ENCODE data around the gene PTGER2. TPM values are rescaled to one million over a fixed set of nuclear protein-coding genes. Genes with fewer than 3 reads are reported as not detected.

PTGER2 gene
- total RNA-seq, 1 donor from 2014 or later, result 2.2 TPM

DNA sequence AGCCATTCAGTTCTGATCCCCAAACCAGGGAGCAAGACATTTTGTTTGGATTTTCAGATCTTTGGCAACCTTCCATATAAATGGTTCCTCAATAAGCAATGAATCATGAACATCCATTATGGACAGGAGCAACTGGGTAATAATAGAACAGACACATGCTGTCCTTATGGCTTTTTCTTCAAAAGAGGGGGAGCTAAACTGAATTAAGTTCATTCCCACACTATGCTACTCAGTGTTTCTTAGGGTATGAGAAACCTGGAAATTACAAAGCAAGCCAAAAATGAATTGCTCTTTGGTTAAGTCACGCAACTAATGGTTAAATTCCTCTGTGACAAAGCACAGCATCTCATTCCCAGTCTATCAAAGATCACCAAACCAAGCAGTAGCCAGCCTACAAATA lies 51.0 kb downstream of the PTGER2 start:
- no peak for DNase-seq (ENCODE audit: low read depth)
- TF ChIP-seq, protein P1, sequence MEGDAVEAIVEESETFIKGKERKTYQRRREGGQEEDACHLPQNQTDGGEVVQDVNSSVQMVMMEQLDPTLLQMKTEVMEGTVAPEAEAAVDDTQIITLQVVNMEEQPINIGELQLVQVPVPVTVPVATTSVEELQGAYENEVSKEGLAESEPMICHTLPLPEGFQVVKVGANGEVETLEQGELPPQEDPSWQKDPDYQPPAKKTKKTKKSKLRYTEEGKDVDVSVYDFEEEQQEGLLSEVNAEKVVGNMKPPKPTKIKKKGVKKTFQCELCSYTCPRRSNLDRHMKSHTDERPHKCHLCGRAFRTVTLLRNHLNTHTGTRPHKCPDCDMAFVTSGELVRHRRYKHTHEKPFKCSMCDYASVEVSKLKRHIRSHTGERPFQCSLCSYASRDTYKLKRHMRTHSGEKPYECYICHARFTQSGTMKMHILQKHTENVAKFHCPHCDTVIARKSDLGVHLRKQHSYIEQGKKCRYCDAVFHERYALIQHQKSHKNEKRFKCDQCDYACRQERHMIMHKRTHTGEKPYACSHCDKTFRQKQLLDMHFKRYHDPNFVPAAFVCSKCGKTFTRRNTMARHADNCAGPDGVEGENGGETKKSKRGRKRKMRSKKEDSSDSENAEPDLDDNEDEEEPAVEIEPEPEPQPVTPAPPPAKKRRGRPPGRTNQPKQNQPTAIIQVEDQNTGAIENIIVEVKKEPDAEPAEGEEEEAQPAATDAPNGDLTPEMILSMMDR (conservative IDR thresholded peaks at IDR 0.05; ENCODE audit: low read depth, low read length), result no peak
- H3K4me3 ChIP-seq (ENCODE audit: low read depth, low read length), result no peak overlapping the region

DNA sequence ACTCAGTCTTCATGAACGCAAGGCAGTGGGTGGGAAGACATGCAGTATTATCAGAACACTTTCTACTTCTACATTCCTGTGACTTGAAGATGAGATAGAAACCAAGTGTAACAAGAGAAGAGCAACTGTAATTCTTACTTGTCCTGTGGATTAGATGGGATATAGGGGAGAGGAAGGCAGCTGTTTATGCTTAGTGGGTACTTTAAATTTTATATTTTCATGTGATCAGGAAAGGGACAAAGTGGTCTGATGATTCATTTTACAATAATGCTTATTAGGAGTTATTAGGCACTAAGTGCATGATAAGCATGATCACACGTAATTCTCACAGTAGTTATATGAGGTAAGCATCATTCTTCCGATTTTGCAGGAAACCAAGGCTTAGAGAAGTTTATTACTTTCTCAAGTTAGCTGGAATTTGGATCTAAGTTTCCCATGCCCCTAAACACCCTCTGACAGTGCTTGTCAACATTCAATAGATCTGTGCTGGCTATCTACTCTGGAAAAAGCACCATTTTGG lies 52.7 kb downstream of the PTGER2 start:
- H3K4me3 ChIP-seq (ENCODE audit: low read depth, low read length), result no peak overlapping the region
- TF ChIP-seq, protein P1 (conservative IDR thresholded peaks at IDR 0.05; ENCODE audit: low read depth, low read length), result no peak
- no peak for DNase-seq (ENCODE audit: low read depth)

DNA sequence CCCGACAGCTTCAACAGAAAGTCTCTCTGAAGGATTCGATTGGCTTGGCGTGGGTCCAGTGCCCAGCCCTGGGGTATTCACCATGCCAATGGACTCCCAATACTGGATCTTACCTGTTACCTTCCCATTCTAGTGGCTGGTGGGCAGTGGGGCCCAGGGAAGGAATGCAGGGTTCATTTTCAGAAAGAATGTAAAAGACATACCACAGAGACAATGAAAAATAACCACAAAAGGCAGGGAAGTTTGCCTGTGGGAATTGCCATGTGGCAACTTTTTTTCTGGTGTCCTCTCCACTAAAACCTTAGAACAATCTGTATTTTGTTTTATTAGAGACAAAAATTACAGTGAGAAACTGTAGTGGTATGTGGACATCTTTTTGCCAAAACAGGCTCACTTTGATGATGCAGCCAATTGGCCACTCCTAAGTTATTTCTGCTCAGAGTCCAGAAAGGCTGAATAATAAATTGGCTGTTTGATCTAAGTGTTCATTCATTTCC lies 55.2 kb downstream of the PTGER2 start:
- TF ChIP-seq, protein P1 (conservative IDR thresholded peaks at IDR 0.05; ENCODE audit: low read depth, low read length), result no peak
- H3K4me3 ChIP-seq (ENCODE audit: low read depth, low read length), result no peak overlapping the region
- DNase-seq (ENCODE audit: low read depth), result no peak

DNA sequence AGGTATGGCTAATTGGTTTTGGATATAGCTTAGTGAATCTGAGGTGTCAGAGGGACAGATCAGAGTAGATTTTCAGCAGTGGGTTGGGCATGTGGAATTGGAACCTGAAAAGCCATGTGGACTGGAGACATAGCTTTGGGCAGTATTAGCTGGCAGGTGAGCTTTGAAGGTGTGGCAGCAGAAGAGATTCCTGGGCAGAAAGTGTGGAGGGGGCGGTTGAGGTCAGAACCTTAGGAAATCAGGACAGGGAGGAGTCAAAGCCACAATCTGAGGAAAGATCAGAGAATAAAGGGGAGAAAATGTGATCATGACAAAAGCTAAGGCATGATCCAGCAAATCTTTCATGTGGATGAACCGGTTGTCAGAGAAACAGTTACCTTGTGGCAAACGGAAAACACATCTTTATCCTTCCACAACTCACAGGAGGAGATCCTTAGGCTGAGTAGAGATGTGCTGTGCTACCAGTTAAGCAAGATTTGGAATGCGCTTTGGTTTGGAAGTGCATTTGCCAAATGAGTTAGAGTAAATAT lies 56.4 kb downstream of the PTGER2 start:
- TF ChIP-seq, protein P1 (conservative IDR thresholded peaks at IDR 0.05; ENCODE audit: low read depth, low read length), result no peak
- no peak for DNase-seq (ENCODE audit: low read depth)
- H3K4me3 ChIP-seq (ENCODE audit: low read depth, low read length), result no peak overlapping the region

DNA sequence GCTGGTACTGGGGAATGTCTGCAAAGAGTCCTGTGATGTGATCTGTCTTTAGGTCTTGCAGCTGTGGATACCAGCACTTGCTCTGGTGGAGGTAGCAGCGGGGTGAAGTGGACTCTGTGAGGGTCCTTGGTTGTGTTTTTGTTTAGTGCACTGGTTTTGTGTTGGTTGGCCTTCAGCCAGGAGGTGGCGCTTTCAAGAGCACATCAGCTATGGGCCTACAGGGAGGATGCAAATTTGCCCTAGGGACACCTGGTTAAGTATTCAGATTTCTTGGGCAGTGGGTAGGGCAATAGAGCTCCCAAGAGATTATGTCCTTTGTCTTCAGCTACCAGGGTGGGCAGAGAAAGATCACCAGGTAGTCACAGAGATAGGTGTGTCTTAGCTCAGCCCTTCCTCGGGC lies 63.8 kb downstream of the PTGER2 start:
- no peak overlapping the region for H3K4me3 ChIP-seq (ENCODE audit: low read depth, low read length)
- DNase-seq (ENCODE audit: low read depth), result no peak
- TF ChIP-seq, protein P1 (conservative IDR thresholded peaks at IDR 0.05; ENCODE audit: low read depth, low read length), result no peak

Other genes starting within 250 kb of the PTGER2 start
- gene NID2, start 245.3 kb upstream of the PTGER2 start, total RNA-seq, result 12.5 and 13.5 TPM in 2 replicates
- not detected in 2 replicates for gene PTGDR, start 46.6 kb upstream of the PTGER2 start, total RNA-seq
- gene TXNDC16, start 238.2 kb downstream of the PTGER2 start, total RNA-seq, result 3.7 and 6.7 TPM in 2 replicates
- 1.1 and 1.7 TPM in 2 replicates for gene GPR137C, start 238.5 kb downstream of the PTGER2 start, total RNA-seq